GM18868 (cell line): Measurements from ENCODE around the gene LIFR.
"Not testable (repeated sequence)": the region's sequence is repeated elsewhere in the genome, so short reads cannot be mapped to it uniquely, and the experiment has no call there.

ENCODE experiments used
- ATAC-seq: cut with Tn5 transposase; IDR thresholded peaks from one replicate; pipeline ENCODE4 v1.9.1; 2021; ENCODE audit warnings: mild to moderate bottlenecking, moderate library complexity; ENCODE audit not compliant: unreplicated experiment

The LIFR gene

DNA sequence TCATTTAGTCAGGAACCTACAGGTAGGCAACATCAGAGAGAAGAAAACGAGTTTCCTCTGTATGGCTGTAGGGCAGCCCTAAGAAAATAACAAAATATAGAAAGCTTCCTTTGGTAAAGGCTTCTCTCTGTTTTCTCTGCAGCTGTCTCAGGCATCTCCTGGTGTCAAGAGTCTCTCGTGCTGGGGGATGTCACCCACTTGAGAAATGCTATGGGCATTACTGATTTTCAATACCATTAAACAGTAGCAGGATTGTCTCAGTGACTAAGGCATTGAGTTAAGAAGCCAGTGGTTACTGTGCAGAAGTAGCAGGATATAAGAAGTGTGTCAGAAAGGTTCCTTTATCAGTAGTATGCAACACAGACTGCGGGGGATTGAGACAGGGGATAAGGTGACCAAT is 32.4 kb downstream of the LIFR start:
- no peak for ATAC-seq

GRCh38 chr5:38519476-38519875 is 37.0 kb downstream of the LIFR start:
- ATAC-seq = no peak

DNA sequence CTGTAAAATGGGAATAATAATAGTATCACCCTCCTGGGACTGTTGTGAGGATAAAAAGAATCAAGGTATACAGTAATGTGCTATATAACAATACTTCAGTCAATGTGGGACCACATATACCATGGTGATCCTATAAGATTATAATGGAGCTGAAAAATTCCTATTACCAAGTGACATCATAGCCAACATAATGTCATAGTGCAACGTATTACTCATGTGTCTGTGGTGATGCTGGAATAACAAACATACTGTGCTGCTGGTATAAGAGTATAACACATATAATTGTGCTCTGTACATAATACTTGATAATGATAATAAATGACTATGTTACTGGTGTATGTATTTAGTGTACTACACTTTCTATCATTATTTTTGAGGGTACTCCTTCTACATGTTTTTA is 38.1 kb downstream of the LIFR start:
- ATAC-seq = no peak

DNA sequence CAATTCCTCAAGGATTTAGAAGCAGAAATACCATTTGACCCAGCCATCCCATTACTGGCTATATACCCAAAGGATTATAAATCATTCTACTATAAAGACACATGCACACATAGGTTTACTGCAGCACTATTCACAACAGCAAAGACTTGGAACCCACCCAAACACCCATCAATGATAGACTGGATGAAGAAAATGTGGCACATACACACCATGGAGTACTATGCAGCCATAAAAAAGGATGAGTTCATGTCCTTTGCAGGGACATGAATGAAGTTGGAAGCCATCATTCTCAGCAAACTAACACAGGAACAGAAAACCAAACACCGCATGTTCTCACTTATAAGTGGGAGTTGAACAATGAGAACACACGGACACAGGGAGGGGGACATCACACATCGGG is 39.8 kb downstream of the LIFR start:
- ATAC-seq = not testable (repeated sequence)

- no peak for ATAC-seq
These were observed 40.8 kb downstream of the LIFR start for GRCh38 chr5:38515646-38516045.

DNA sequence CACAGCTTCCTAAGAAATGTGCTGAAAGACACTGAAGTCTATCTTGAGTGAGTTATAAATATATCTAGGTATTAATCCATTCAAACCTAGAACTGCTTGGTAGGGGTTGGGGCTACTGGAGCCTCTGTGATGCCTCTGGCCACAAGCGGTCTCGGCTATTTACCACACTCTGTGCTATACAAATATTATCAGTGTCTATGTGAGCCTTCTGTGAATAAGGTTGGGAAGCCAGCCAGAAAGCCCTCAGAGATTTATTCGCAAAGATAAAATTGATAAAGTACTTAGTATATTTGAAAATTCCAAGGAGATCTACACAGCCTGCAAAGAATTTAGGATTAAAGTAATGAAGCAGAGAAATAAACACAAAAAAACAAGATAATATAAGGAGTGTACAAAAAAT is 41.4 kb downstream of the LIFR start:
- no peak for ATAC-seq

DNA sequence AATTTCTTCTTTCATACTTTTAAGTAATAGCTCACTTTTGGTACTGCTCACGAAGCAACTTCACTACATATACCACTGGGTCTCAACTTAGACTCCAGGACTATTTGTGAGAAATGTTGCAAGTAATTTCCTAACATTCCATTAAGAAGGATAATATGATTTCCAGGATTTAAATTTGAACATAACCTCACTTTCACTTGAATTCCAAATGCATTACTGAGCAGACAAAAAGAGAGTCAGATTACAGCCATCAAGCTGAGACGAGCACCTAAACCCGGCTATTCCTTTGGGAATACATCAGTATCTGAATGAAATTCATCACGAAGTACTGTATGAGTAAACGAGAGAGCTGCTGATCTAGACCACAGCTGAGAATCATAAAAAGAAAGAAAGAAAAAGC is 47.3 kb downstream of the LIFR start:
- ATAC-seq = no peak

GRCh38 chr5:38506302-38506701 is 50.1 kb downstream of the LIFR start:
- ATAC-seq = no peak

- no peak for ATAC-seq
These were observed 55.7 kb downstream of the LIFR start for GRCh38 chr5:38500573-38501260.

- ATAC-seq = no peak
These were observed 58.5 kb downstream of the LIFR start for GRCh38 chr5:38497946-38498345.

DNA sequence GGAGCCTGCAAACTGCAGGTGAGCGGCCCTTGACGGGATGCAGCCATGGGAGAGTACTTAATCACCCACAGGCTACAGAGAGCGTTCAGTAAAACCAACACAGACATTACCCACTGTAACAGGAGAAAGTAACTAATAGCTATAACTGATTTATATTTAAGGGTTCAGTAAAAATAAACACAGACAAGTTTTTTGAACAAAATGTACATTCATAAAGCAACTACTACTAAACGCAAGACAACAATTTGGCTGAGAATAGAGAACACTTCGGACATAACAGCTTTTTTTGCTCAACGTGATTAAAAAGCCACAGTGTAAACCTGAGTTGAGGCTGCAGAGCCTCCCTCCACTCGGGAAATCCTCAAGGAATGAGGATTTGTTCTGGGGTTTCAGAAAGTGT is 61.7 kb downstream of the LIFR start:
- no peak for ATAC-seq

DNA sequence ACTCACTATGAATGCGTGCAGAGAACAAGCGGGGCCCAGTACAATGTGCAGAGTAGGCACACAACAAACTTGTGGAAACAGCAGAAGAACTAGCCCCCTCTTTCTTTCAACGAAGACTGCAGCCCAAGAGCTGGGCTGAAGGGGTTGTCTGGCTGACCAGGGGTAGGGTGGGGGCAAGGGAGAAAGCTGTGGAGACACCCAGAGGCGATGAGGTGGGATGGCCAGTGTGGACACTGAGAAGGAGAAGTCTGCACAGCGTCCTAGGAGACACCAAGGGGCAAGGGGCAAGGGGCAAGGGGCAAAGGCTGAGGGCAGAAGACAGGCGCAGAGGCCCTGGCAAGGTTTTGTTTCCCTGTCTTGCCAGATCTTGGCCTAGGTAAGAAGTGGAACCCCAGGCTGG is 62.3 kb downstream of the LIFR start:
- no peak for ATAC-seq

GRCh38 chr5:38483805-38484398 is 72.5 kb downstream of the LIFR start:
- no peak for ATAC-seq

- no peak for ATAC-seq
These were observed 77.0 kb downstream of the LIFR start for GRCh38 chr5:38479315-38479904.

GRCh38 chr5:38478878-38479277 is 77.6 kb downstream of the LIFR start:
- ATAC-seq = no peak

- no peak for ATAC-seq
These were observed 78.3 kb downstream of the LIFR start for GRCh38 chr5:38478166-38478565.

- ATAC-seq = no peak
These were observed 83.4 kb downstream of the LIFR start for GRCh38 chr5:38473008-38473407.

DNA sequence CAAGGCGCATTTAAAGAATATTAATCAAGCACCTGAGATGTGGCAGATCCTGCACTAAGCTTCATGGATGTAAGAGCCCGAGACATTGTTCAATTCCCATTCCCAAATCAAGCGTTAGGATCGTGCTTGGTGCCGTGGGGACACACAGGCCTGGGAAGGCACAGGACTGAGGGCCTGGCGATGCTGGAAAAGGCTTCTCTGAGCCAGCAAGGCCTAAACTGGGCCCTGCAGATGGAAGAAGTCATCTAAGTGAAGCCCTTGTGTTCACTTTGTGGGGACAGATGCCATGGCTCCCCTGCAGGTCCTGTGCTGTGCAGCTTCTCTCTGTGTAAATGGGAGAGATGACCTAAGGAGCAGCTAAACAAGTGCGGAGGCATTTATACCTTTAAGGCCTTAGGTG is 83.9 kb downstream of the LIFR start:
- no peak for ATAC-seq

DNA sequence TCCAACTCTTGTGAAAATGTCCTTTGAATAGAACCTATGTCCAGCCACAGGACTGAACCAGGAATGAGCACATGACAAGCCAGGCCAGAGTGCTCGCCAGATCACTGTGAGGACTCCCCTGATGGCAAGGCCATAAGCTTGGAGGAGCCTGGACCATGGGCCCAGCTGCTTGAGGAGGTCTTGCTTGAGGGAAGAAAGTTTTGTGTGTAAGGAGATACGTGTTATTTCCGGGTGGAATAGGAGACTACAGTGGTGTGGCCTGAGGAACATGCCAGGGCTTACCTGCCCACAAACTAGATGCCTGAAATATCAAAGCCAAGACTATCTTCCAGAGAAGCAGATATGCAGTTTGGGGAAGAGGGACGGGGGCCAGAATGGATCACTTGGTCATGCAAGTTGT is 84.7 kb downstream of the LIFR start:
- no peak for ATAC-seq

GRCh38 chr5:38469707-38470267 is 86.7 kb downstream of the LIFR start:
- no peak for ATAC-seq

DNA sequence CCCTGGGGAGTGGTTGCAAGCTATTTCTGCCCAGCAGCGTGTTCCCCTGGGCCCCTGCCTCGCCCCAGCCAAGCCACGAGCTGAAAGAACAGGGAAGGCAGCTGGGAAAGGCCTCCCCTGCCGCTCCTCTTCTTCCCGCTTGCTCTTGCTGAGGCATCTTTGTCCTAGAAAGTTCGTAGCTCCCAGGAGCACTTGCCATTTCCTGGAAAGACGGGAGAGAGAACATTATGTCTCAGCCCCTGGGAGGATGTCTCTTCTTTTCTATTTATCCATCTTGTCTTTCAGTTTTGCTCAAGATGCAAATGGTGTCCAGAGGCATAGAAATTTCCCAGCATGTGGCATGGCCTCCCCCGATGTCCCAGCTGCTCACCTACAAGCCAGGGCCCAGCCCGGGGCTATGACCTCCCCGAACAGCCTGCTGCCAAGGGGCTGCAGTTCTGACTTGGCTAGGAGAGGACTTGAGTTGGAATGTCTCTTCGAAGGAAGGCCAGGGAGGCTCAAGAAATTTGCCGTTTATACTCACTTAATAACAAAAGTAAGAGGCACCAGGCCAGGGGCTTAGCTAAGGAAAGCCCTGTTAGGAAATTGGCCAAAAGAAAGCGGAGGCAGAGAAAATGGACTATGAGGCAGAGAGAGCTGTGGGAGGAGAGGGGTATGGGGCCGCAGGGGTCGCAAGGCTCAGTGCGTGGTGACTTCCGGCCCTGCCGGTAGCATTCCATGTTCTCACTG is 87.3 kb downstream of the LIFR start:
- no peak for ATAC-seq
